HEK293 (cell line): ENCODE measurements around the gene NPR3.

Experiments
- CTCF ChIA-PET: fragments of 350-600 bp; formaldehyde crosslinking; extraction: SDS; loops from one replicate; lab custom pipeline; 2021; ENCODE audit warnings: antibody characterized with exemption; lab: Yijun Ruan, JAX
- POLR2A ChIA-PET: fragments of 300-600 bp; formaldehyde crosslinking; extraction: SDS; loops from one replicate; lab custom pipeline; 2020; ENCODE audit warnings: antibody characterized with exemption, inconsistent platforms; lab: Yijun Ruan, JAX
- H3K27ac ChIP-seq: fragments of 200-500 bp; sonication (Bioruptor generic); 2 replicates; pipeline ENCODE4 v1.5.1; 2014; ENCODE audit warnings: low read depth, low read length, control low read depth, inconsistent platforms; ENCODE audit errors: extremely low read depth
- H3K36me3 ChIP-seq, 2 experiments: fragments of 200-500 bp in 1 of 2; sonication (Bioruptor generic) in 1 of 2; 1 replicate in 1 of 2; 2 replicates in 1 of 2; pipeline ENCODE4 v1.5.1; 2014 to 2017; ENCODE audit warnings: inconsistent platforms in 2 of 2, low read length in 2 of 2; ENCODE audit not compliant: control insufficient read depth in 2 of 2, insufficient read depth in 1 of 2
- H3K4me1 ChIP-seq: fragments of 200-500 bp; sonication (Bioruptor generic); 2 replicates; pipeline ENCODE4 v1.5.1; 2014; ENCODE audit warnings: mild to moderate bottlenecking, low read length, inconsistent platforms; ENCODE audit not compliant: control insufficient read depth, insufficient read depth
- H3K4me3 ChIP-seq: 2 replicates; pipeline ENCODE4 v1.5.1; 2011; ENCODE audit warnings: low read depth, mild to moderate bottlenecking, control low read depth, low read length, moderate library complexity
- H3K9me3 ChIP-seq: fragments of 200-500 bp; sonication (Bioruptor generic); 2 replicates; pipeline ENCODE4 v1.5.1; 2014; ENCODE audit warnings: low read depth, low read length, inconsistent platforms; ENCODE audit not compliant: control insufficient read depth, insufficient read depth
- WT1 ChIP-seq: fragments of 450-650 bp; formaldehyde crosslinking; IDR thresholded peaks from 2 replicates; pipeline ENCODE4 v1.5.1; 2016; ENCODE audit warnings: missing biosample characterization, missing genetic modification characterization
- ZBTB17 ChIP-seq: fragments of 450-650 bp; formaldehyde crosslinking; IDR thresholded peaks from 2 replicates; pipeline ENCODE4 v1.5.1; 2016; ENCODE audit warnings: missing biosample characterization, missing genetic modification characterization
- ZBTB21 ChIP-seq: fragments of 450-650 bp; formaldehyde crosslinking; IDR thresholded peaks from 2 replicates; pipeline ENCODE4 v1.5.1; 2017; ENCODE audit warnings: missing biosample characterization, missing genetic modification characterization
- ZBTB44 ChIP-seq: fragments of 450-650 bp; IDR thresholded peaks from 2 replicates; pipeline ENCODE4 v1.5.1; 2018; ENCODE audit warnings: missing biosample characterization, mild to moderate bottlenecking, missing genetic modification characterization
- ZFP41 ChIP-seq: fragments of 450-650 bp; formaldehyde crosslinking; IDR thresholded peaks from 2 replicates; pipeline ENCODE4 v1.5.1; 2016; ENCODE audit warnings: missing biosample characterization, missing genetic modification characterization, borderline replicate concordance
- ZNF16 ChIP-seq: fragments of 450-650 bp; formaldehyde crosslinking; IDR thresholded peaks from 2 replicates; pipeline ENCODE4 v1.5.1; 2016; ENCODE audit warnings: low read depth, missing biosample characterization, missing genetic modification characterization
- ZNF266 ChIP-seq: fragments of 450-650 bp; formaldehyde crosslinking; IDR thresholded peaks from 2 replicates; pipeline ENCODE4 v1.5.1; 2016; ENCODE audit warnings: missing biosample characterization, missing genetic modification characterization, low read depth
- ZNF302 ChIP-seq: fragments of 450-650 bp; formaldehyde crosslinking; IDR thresholded peaks from 2 replicates; pipeline ENCODE4 v1.5.1; 2016; ENCODE audit warnings: missing biosample characterization, missing genetic modification characterization, low read depth
- ZNF510 ChIP-seq: fragments of 450-650 bp; formaldehyde crosslinking; IDR thresholded peaks from 2 replicates; pipeline ENCODE4 v1.5.1; 2018; ENCODE audit warnings: mild to moderate bottlenecking, missing genetic modification characterization, missing biosample characterization; ENCODE audit not compliant: insufficient replicate concordance
- ZNF560 ChIP-seq: fragments of 450-650 bp; formaldehyde crosslinking; IDR thresholded peaks from 2 replicates; pipeline ENCODE4 v1.5.1; 2017; ENCODE audit warnings: missing biosample characterization, missing genetic modification characterization, borderline replicate concordance
- ZNF792 ChIP-seq: fragments of 450-650 bp; formaldehyde crosslinking; IDR thresholded peaks from 2 replicates; pipeline ENCODE4 v1.5.1; 2016; ENCODE audit warnings: missing biosample characterization, missing genetic modification characterization
- ZSCAN30 ChIP-seq: fragments of 450-650 bp; IDR thresholded peaks from 2 replicates; pipeline ENCODE4 v1.5.1; 2018; ENCODE audit warnings: missing biosample characterization, mild to moderate bottlenecking, missing genetic modification characterization, moderate library complexity
- TF ChIP-seq, protein P1 (sequence below): fragments of 450-650 bp; formaldehyde crosslinking; IDR thresholded peaks from 2 replicates; pipeline ENCODE4 v1.5.1; 2016; ENCODE audit warnings: missing biosample characterization, missing genetic modification characterization, borderline replicate concordance
- TF ChIP-seq, protein P2 (sequence below): fragments of 450-650 bp; formaldehyde crosslinking; IDR thresholded peaks from 2 replicates; pipeline ENCODE4 v1.5.1; 2016; ENCODE audit warnings: missing biosample characterization, missing genetic modification characterization

Gene NPR3

GRCh38 chr5:32805971-32806638 is 95.0 kb downstream of the NPR3 start (continued):
- TF ChIP-seq, protein P1, sequence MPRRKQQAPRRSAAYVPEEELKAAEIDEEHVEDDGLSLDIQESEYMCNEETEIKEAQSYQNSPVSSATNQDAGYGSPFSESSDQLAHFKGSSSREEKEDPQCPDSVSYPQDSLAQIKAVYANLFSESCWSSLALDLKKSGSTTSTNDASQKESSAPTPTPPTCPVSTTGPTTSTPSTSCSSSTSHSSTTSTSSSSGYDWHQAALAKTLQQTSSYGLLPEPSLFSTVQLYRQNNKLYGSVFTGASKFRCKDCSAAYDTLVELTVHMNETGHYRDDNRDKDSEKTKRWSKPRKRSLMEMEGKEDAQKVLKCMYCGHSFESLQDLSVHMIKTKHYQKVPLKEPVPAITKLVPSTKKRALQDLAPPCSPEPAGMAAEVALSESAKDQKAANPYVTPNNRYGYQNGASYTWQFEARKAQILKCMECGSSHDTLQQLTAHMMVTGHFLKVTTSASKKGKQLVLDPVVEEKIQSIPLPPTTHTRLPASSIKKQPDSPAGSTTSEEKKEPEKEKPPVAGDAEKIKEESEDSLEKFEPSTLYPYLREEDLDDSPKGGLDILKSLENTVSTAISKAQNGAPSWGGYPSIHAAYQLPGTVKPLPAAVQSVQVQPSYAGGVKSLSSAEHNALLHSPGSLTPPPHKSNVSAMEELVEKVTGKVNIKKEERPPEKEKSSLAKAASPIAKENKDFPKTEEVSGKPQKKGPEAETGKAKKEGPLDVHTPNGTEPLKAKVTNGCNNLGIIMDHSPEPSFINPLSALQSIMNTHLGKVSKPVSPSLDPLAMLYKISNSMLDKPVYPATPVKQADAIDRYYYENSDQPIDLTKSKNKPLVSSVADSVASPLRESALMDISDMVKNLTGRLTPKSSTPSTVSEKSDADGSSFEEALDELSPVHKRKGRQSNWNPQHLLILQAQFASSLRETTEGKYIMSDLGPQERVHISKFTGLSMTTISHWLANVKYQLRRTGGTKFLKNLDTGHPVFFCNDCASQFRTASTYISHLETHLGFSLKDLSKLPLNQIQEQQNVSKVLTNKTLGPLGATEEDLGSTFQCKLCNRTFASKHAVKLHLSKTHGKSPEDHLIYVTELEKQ = no peak
- no peak for TF ChIP-seq ZFP41 (tag by site-specific recombination)

- TF ChIP-seq ZSCAN30 (no peak), ZBTB44 (no peak), ZNF560 (tag by site-specific recombination) (no peak), ZNF510 (tag by site-specific recombination) (no peak), ZNF16 (no peak), ZBTB21 (tag by site-specific recombination) (no peak), ZBTB17 (tag by site-specific recombination) (no peak), ZNF302 (tag by site-specific recombination) (no peak)
- no peaks in the 10 kb centered on the region for H3K9me3 ChIP-seq
- H3K4me3 ChIP-seq = no peak overlapping the region
- H3K36me3 ChIP-seq = no peaks in the 10 kb centered on the region
- no peak overlapping the region for H3K27ac ChIP-seq
- ChIA-PET POLR2A (no interaction called here), CTCF (no interaction called here)
- H3K4me1 ChIP-seq = no peaks in the 10 kb centered on the region
These were observed 97.7 kb downstream of the NPR3 start for GRCh38 chr5:32808783-32809182.

GRCh38 chr5:32810804-32811203 is 99.7 kb downstream of the NPR3 start:
- no peak overlapping the region for H3K27ac ChIP-seq
- TF ChIP-seq WT1 (tag by site-specific recombination) (no peak), ZBTB21 (tag by site-specific recombination) (no peak), ZNF792 (tag by site-specific recombination) (no peak), ZBTB44 (no peak), ZNF266 (tag by site-specific recombination) (no peak)
- TF ChIP-seq, protein P2, sequence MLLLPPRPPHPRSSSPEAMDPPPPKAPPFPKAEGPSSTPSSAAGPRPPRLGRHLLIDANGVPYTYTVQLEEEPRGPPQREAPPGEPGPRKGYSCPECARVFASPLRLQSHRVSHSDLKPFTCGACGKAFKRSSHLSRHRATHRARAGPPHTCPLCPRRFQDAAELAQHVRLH (tag by site-specific recombination) = no peak
- H3K36me3 ChIP-seq = no peaks in the 10 kb centered on the region
- CTCF ChIA-PET = interaction anchor here (0.7 kb wide), 1 partner anchor 63 kb away, joined by 3 read pairs; no protein-coding TSS in a partner anchor
- POLR2A ChIA-PET = no interaction called here
- no peak overlapping the region for H3K4me3 ChIP-seq
- no peaks in the 10 kb centered on the region for H3K4me1 ChIP-seq
- H3K9me3 ChIP-seq = no peaks in the 10 kb centered on the region
